Stomach smooth muscle (tissue), 2 donors: ENCODE data around the gene PBX1.

ENCODE experiments used
- H3K27ac ChIP-seq: one replicate; pipeline ENCODE4 v1.7.0; 2013; ENCODE audit warnings: mild to moderate bottlenecking, low read length, inconsistent platforms
- H3K27me3 ChIP-seq, 2 donors: one replicate each; pipeline ENCODE4 v1.7.0; 2013; ENCODE audit warnings: low read length in 2 of 2; ENCODE audit not compliant: insufficient read depth in 2 of 2, control insufficient read depth in 1 of 2
- H3K36me3 ChIP-seq, 2 donors: one replicate each; pipeline ENCODE4 v1.7.0; 2013; ENCODE audit warnings: low read length in 2 of 2; ENCODE audit not compliant: control insufficient read depth in 2 of 2, insufficient read depth in 2 of 2
- H3K4me1 ChIP-seq: one replicate; pipeline ENCODE4 v1.7.0; 2013; ENCODE audit warnings: low read length; ENCODE audit not compliant: control insufficient read depth, insufficient read depth
- H3K4me3 ChIP-seq, 2 donors: one replicate each; pipeline ENCODE4 v1.7.0; 2013; ENCODE audit warnings: low read length in 2 of 2
- H3K9ac ChIP-seq, 2 donors: one replicate each; pipeline ENCODE4 v1.7.0; 2013; ENCODE audit warnings: low read length in 2 of 2, mild to moderate bottlenecking in 1 of 2
- H3K9me3 ChIP-seq, 2 donors: one replicate each; pipeline ENCODE4 v1.7.0; 2013; ENCODE audit warnings: low read length in 2 of 2; ENCODE audit not compliant: control insufficient read depth in 2 of 2
- donor health status: healthy.
- donor health status: Pancreatic carcinoma.

Gene PBX1

GRCh38 chr1:164654200-164654599 is 95.2 kb downstream of the PBX1 start:
- Histone ChIP-seq H3K27me3 (no peaks in the 10 kb centered on the region), H3K4me1 (peaks cover 28% of the 10 kb centered on the region), H3K4me3 (no peak overlapping the region)

DNA sequence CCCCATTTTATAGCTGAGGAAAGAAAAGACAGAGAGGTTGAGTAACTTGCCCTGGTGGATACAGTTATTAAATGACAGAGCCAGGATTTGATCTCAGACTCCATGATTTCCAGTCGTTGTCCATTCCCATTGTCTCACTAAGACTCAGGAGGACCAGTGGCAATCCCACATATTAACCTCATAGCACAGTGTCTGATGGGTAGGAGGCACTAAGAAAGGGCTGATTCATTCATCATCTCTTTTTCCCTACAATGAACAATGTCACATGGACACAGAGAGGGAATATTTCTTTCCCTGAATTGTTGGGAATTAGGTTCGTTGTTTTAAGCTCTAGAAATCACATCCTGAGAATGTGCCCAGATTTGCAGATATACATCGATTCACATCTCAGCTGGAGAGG is 99.9 kb downstream of the PBX1 start:
- no peak overlapping the region for H3K27ac ChIP-seq
- peaks cover 0 to 2% of the 10 kb centered on the region in 2 donors for H3K36me3 ChIP-seq

More at GRCh38 chr1:164654200-164654599, 95.2 kb downstream of the PBX1 start:
- Histone ChIP-seq H3K9ac (no peak overlapping the region), H3K36me3 (no peaks in the 10 kb centered on the region), H3K9me3 (no peaks in the 10 kb centered on the region), H3K27ac (no peak overlapping the region)

DNA sequence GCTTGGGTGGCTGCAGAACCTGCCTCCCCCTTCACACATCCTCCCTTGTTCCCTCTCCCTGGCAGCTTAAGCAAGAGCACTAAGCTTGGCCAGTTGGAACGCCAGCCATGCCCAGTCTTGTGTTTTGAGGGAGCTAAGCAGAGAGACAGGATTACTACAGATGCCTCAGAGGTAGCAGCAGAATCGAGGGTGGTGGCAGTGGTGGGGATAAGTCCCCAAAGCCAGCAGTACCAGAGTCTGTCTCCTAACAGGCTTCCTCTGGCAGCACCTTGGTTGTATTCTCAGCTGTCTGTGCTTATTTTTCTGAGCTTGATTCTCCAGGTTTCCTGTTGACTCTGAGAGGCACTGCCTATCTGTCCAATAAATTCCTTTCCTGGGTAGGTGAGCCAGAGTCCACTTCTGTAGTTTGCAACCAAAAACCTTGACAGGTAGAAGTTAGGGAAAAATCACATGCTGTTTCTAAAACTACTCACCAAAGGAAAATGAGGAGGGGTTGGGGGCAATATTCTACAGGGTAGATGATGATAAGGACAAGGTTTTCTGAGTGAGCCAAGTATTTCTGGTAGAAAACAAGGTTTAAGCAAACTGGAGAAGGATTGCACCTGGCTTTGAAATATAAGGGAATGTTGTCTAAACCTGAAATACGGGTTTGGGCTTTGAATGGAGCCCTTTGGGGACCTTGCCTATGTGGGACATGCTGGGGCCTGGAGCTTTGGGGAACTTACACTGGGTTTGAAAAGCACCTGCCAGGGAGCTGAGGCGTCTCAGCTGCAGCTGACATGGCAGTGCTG is 100.8 kb downstream of the PBX1 start:
- no peaks in the 10 kb centered on the region for H3K9me3 ChIP-seq
- peaks cover 19% of the 10 kb centered on the region for H3K4me1 ChIP-seq
- no peak overlapping the region for H3K27ac ChIP-seq
- H3K27me3 ChIP-seq: no peaks in the 10 kb centered on the region
- no peak overlapping the region for H3K4me3 ChIP-seq
- H3K9ac ChIP-seq: no peak overlapping the region
- H3K36me3 ChIP-seq: peaks cover 0 to 2% of the 10 kb centered on the region in 2 donors

More for the DNA sequence above, 99.9 kb downstream of the PBX1 start:
- Histone ChIP-seq H3K4me3 (no peak overlapping the region), H3K9ac (no peak overlapping the region), H3K27me3 (no peaks in the 10 kb centered on the region), H3K9me3 (no peaks in the 10 kb centered on the region), H3K4me1 (peaks cover 19% of the 10 kb centered on the region)

DNA sequence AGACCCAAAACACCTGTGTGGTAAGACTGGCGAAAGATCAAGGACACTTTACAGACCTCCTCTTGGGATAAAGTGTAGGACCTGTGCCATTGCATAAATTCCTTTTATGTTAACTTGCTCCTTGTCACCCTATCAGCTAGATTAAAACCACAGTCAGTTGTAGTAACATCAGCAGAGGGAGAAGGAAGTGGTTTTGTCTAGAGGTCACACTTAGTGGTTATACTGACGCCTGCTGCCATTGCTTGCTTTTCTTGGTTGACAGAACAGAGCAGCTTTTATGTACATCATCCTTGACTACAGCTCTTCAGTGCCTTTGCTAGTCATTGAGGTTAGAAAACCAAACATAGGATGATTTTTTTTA is 101.4 kb downstream of the PBX1 start:
- peaks cover 19% of the 10 kb centered on the region for H3K4me1 ChIP-seq
- H3K9ac ChIP-seq: no peak overlapping the region
- H3K27ac ChIP-seq: no peak overlapping the region
- H3K4me3 ChIP-seq: no peak overlapping the region
- no peaks in the 10 kb centered on the region for H3K9me3 ChIP-seq
- no peaks in the 10 kb centered on the region for H3K27me3 ChIP-seq
- H3K36me3 ChIP-seq: peaks cover 0 to 2% of the 10 kb centered on the region in 2 donors

- Histone ChIP-seq H3K4me1 (peaks cover 19% of the 10 kb centered on the region), H3K9ac (no peak overlapping the region), H3K27ac (no peak overlapping the region), H3K9me3 (no peaks in the 10 kb centered on the region), H3K36me3 (peaks cover 0 to 2% of the 10 kb centered on the region in 2 donors), H3K4me3 (no peak overlapping the region), H3K27me3 (no peaks in the 10 kb centered on the region)
Observed at GRCh38 chr1:164660775-164661174, 101.8 kb downstream of the PBX1 start.

DNA sequence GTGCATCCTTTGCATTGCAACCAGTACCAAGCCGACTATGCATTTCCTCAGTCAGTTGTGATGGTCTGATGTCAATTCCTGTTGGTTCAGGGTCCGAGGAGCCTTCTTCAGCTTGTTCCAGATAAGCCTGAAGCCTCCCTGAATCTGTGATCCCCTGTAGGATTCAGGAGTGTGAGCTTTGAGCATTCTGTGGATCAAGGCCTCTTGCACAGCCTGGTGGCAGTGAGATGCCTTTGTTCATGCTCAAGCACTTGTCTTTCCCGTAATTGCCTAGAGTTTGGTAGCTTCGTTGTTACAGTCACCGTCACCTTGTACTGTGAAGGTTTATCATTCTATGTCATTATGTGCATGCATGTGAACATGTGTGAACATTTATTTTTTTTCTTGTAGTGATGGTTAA is 103.5 kb downstream of the PBX1 start:
- Histone ChIP-seq H3K27me3 (no peaks in the 10 kb centered on the region), H3K27ac (no peak overlapping the region), H3K4me1 (peaks cover 19% of the 10 kb centered on the region), H3K4me3 (no peak overlapping the region), H3K36me3 (peaks cover 0 to 2% of the 10 kb centered on the region in 2 donors), H3K9me3 (no peaks in the 10 kb centered on the region), H3K9ac (no peak overlapping the region)

- no peak overlapping the region for H3K9ac ChIP-seq
- H3K27ac ChIP-seq: no peak overlapping the region
- H3K36me3 ChIP-seq: peaks cover 0 to 2% of the 10 kb centered on the region in 2 donors
- H3K4me1 ChIP-seq: peaks cover 19% of the 10 kb centered on the region
- no peaks in the 10 kb centered on the region for H3K27me3 ChIP-seq
- no peak overlapping the region for H3K4me3 ChIP-seq
- H3K9me3 ChIP-seq: no peaks in the 10 kb centered on the region
Observed at GRCh38 chr1:164662955-164663354, 104.0 kb downstream of the PBX1 start.

DNA sequence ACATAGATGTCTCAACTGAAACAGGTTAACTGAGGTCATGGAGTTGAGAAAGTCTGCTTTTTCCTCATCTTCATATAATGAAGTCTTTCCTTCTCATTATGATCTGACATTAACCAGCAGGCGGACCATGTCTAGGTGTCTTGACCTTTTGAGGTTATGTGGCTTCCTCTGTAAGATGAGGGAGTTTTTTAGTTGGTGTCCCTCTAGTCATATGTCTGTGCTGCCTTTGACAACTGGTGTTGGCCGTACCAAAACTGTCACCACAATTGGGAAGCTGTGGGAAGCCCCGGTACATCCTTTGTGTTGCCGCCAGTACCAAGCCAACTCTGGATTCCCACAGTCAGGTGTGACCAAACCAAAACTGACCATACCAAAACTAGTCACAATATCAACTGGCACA is 105.1 kb downstream of the PBX1 start:
- H3K27me3 ChIP-seq: no peaks in the 10 kb centered on the region
- H3K4me1 ChIP-seq: peaks cover 14% of the 10 kb centered on the region
- H3K36me3 ChIP-seq: peaks cover 0 to 2% of the 10 kb centered on the region in 2 donors
- no peak overlapping the region for H3K27ac ChIP-seq
- no peak overlapping the region for H3K4me3 ChIP-seq
- H3K9ac ChIP-seq: no peak overlapping the region
- no peaks in the 10 kb centered on the region for H3K9me3 ChIP-seq

GRCh38 chr1:164667001-164667400 is 108.0 kb downstream of the PBX1 start:
- no peak overlapping the region for H3K9ac ChIP-seq
- H3K36me3 ChIP-seq: no peaks in the 10 kb centered on the region
- no peak overlapping the region for H3K27ac ChIP-seq
- H3K9me3 ChIP-seq: no peaks in the 10 kb centered on the region
- no peaks in the 10 kb centered on the region for H3K27me3 ChIP-seq
- no peak overlapping the region for H3K4me3 ChIP-seq
- peaks cover 19% of the 10 kb centered on the region for H3K4me1 ChIP-seq

DNA sequence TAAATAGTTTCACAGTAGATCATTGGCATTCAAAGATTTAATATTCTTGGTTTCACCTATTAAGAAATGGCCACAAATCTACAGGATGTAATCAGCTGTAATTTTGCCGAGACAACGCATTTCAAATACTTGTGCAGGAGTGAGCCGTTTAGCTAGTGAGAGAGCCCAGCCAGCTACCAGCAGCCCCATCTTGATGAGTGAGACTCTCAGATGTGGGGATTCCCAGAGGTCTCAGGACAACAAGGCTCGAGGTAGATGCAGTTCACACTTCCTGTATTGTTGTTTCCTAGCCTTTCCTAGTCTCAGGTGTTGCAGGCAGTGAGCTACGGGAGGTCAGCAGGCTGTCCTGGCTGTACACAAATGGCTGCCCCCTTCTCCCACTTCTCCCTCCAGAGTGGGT is 108.6 kb downstream of the PBX1 start:
- no peak overlapping the region for H3K9ac ChIP-seq
- no peaks in the 10 kb centered on the region for H3K9me3 ChIP-seq
- H3K4me3 ChIP-seq: no peak overlapping the region
- no peak overlapping the region for H3K27ac ChIP-seq
- H3K36me3 ChIP-seq: no peaks in the 10 kb centered on the region
- no peaks in the 10 kb centered on the region for H3K27me3 ChIP-seq
- peaks cover 23% of the 10 kb centered on the region for H3K4me1 ChIP-seq
